Keratinocyte (primary cell): ENCODE measurements around the gene ZMIZ1. TPM values are rescaled to one million over a fixed set of nuclear protein-coding genes. Genes with fewer than 3 reads are reported as not detected.

Source experiments
- DNase-seq: peaks from one replicate; pipeline ENCODE4 v3.0.0-alpha.2; 2011; ENCODE audit warnings: low read depth, missing footprints, low spot score
- FAIRE-seq: peaks from 2 replicates; lab custom pipeline; 2011; peaks lifted over from hg19 to GRCh38; lab: Jason Lieb, UNC
- H2AFZ ChIP-seq: 2 replicates; pipeline ENCODE4 v1.6.0; 2012; ENCODE audit warnings: low read length, control low read depth, inconsistent platforms; ENCODE audit not compliant: control insufficient read depth
- H3K27ac ChIP-seq: 2 replicates; pipeline ENCODE4 v1.5.1; 2011; ENCODE audit warnings: low read length; ENCODE audit not compliant: control insufficient read depth, insufficient read depth
- H3K27me3 ChIP-seq: 3 replicates; pipeline ENCODE4 v1.6.0; 2011; ENCODE audit warnings: low read length; ENCODE audit not compliant: control insufficient read depth, insufficient read depth; ENCODE audit errors: extremely low read depth
- H3K36me3 ChIP-seq, 2 experiments: 2 replicates in 1 of 2; 3 replicates in 1 of 2; pipeline ENCODE4 v1.5.1; 2011; ENCODE audit warnings: low read length in 2 of 2, mild to moderate bottlenecking in 1 of 2; ENCODE audit not compliant: control insufficient read depth in 2 of 2, insufficient read depth in 2 of 2; ENCODE audit errors: extremely low read depth in 1 of 2
- H3K4me1 ChIP-seq: 3 replicates; pipeline ENCODE4 v1.5.1; 2011; ENCODE audit warnings: low read length; ENCODE audit not compliant: control insufficient read depth, insufficient read depth; ENCODE audit errors: extremely low read depth
- H3K4me2 ChIP-seq: 3 replicates; pipeline ENCODE4 v1.6.0; 2011; ENCODE audit warnings: low read depth, low read length; ENCODE audit not compliant: control insufficient read depth, insufficient read depth; ENCODE audit errors: extremely low read depth
- H3K4me3 ChIP-seq, 3 experiments: fragments of 200-600 bp in 1 of 3; sonication (generic) in 1 of 3; 2 replicates in 2 of 3; 3 replicates in 1 of 3; pipeline ENCODE4 v1.5.1; 2011 to 2016; ENCODE audit warnings: low read length in 3 of 3, mild to moderate bottlenecking in 3 of 3, control low read depth in 2 of 3, inconsistent platforms in 1 of 3, low read depth in 1 of 3, mixed read lengths in 1 of 3, mixed run types in 1 of 3, moderate library complexity in 1 of 3; ENCODE audit not compliant: control insufficient read depth in 2 of 3, insufficient read depth in 2 of 3; ENCODE audit errors: extremely low read depth in 1 of 3
- H3K79me2 ChIP-seq: 2 replicates; pipeline ENCODE4 v1.6.0; 2012; ENCODE audit warnings: low read length; ENCODE audit not compliant: control insufficient read depth, insufficient read depth
- H3K9ac ChIP-seq: 3 replicates; pipeline ENCODE4 v1.6.0; 2011; ENCODE audit warnings: low read length; ENCODE audit not compliant: control insufficient read depth, insufficient read depth; ENCODE audit errors: extremely low read depth
- H3K9me1 ChIP-seq: 3 replicates; pipeline ENCODE4 v1.6.0; 2011; ENCODE audit warnings: low read length; ENCODE audit not compliant: control insufficient read depth, insufficient read depth; ENCODE audit errors: extremely low read depth
- H3K9me3 ChIP-seq: 2 replicates; pipeline ENCODE4 v1.5.1; 2012; ENCODE audit warnings: low read depth, low read length; ENCODE audit not compliant: control insufficient read depth
- H4K20me1 ChIP-seq: 3 replicates; pipeline ENCODE4 v1.6.0; 2011; ENCODE audit warnings: low read length; ENCODE audit not compliant: control insufficient read depth, insufficient read depth; ENCODE audit errors: extremely low read depth
- CTCF ChIP-seq, 3 experiments: IDR thresholded peaks in 1 of 3; conservative IDR thresholded peaks in 1 of 3; optimal IDR thresholded peaks in 1 of 3; 2 replicates in 2 of 3; 3 replicates in 1 of 3; pipeline versions ENCODE3 to v1.5.1; 2011; ENCODE audit warnings: low read length in 3 of 3, mild to moderate bottlenecking in 3 of 3, moderate library complexity in 2 of 3, control low read depth in 1 of 3, inconsistent platforms in 1 of 3; ENCODE audit not compliant: insufficient read depth in 2 of 3; ENCODE audit errors: extremely low read depth in 1 of 3
- EZH2 ChIP-seq: IDR thresholded peaks from one replicate; pipeline ENCODE4 v1.6.1; 2012; ENCODE audit warnings: inconsistent platforms, mild to moderate bottlenecking, low read length, moderate library complexity
- dilution Hi-C: fragments of 300-500 bp; cut with MboI; formaldehyde crosslinking; loops from one replicate; pipeline ENCODE4 v1.7.0; 2020; ENCODE audit warnings: low sequenced_read_pairs; ENCODE audit not compliant: extremely low pct_ligation_motif_present
- polyA plus RNA-seq, 5 experiments: library from polyadenylated mRNA; depleted of rRNA in 3 of 5; stranded (reverse) in 3 of 5; stranded (forward) in 1 of 5; unstranded in 1 of 5; fragments of >200 nt; gene quantifications; 1 replicate in 1 of 5; 2 replicates in 3 of 5; 3 replicates in 1 of 5; pipeline versions ENCODE4 v1.2.1 to v1.2.3, GENCODE V29; 2011 to 2012; ENCODE audit warnings: missing spikeins in 2 of 5, low read depth in 1 of 5, low replicate concordance in 1 of 5

Gene ZMIZ1
- polyA plus RNA-seq, 1 donor (not counting 4 experiments of a cell fraction or from before 2014, with no cell fraction given) = 1.8 TPM

DNA sequence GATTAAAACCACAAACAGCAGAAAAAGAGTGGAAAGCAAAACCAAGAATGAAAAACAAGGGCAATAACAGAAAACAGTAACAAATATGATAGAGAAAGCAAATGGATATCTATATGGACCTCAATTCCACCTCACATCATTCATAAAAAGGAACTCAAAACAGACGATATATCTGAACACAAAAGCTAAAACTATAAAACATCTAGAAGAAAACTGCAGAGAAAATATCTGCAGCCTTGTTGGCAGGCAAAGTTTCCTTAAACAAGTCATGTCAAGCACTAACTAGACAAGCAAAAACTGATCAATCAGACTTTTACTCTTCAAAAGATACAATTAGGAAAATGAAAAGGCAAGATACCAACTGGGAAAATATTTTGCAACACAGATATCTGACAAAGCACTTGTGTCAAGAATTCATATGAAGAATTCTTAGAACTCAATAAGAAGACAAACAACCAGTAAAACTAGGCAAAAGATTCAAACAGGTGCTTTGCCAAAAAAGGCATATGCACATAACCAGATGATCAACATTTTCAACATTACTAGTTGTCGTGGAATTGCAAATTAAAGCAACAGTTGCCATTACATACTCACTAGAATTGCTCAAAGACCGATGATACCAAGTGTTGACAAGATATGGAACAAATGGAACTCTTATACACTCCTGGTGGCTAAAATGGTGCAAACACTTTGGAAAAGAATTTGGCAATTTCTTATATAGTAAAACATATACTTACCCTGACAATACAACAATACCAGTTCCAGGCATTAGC lies 25.9 kb upstream of the ZMIZ1 start:
- no peak overlapping the region for H3K4me2 ChIP-seq
- no peak overlapping the region for H2AFZ ChIP-seq
- no peak overlapping the region for H3K9ac ChIP-seq
- peaks cover 20% of the 10 kb centered on the region for H3K27me3 ChIP-seq
- TF ChIP-seq EZH2 = no peak
- TF ChIP-seq CTCF (optimal IDR thresholded peaks at IDR 0.05 in 1 of 3, IDR thresholded peaks at IDR 0.05 in 1 of 3, conservative IDR thresholded peaks at IDR 0.05 in 1 of 3; ENCODE audit: extremely low read depth in 1 of 3, insufficient read depth in 2 of 3, low read length in 3 of 3) = no peak
- H3K4me1 ChIP-seq = no peaks in the 10 kb centered on the region
- H3K79me2 ChIP-seq = no peaks in the 10 kb centered on the region
- H3K27ac ChIP-seq = no peak overlapping the region
- no peaks in the 10 kb centered on the region for H3K36me3 ChIP-seq
- H3K9me1 ChIP-seq = no peaks in the 10 kb centered on the region
- dilution Hi-C loops = no loop called here
- DNase-seq = no peak
- FAIRE-seq = no peak
- H3K9me3 ChIP-seq = no peaks in the 10 kb centered on the region
- no peak overlapping the region for H3K4me3 ChIP-seq
- H4K20me1 ChIP-seq = no peaks in the 10 kb centered on the region

- dilution Hi-C loops = no loop called here
These were observed 24.6 kb upstream of the ZMIZ1 start for GRCh38 chr10:79044036-79044632.

More at GRCh38 chr10:79044036-79044632, 24.6 kb upstream of the ZMIZ1 start:
- TF ChIP-seq CTCF (optimal IDR thresholded peaks at IDR 0.05 in 1 of 3, IDR thresholded peaks at IDR 0.05 in 1 of 3, conservative IDR thresholded peaks at IDR 0.05 in 1 of 3; ENCODE audit: extremely low read depth in 1 of 3, insufficient read depth in 2 of 3, low read length in 3 of 3) (no peak), EZH2 (no peak)
- H3K9me3 ChIP-seq = no peaks in the 10 kb centered on the region
- H3K9ac ChIP-seq = no peak overlapping the region
- no peak overlapping the region for H3K4me3 ChIP-seq
- no peaks in the 10 kb centered on the region for H3K36me3 ChIP-seq
- no peaks in the 10 kb centered on the region for H3K4me1 ChIP-seq
- H3K4me2 ChIP-seq = no peak overlapping the region
- no peak overlapping the region for H3K27ac ChIP-seq
- DNase-seq (no peak), FAIRE-seq (no peak)
- no peaks in the 10 kb centered on the region for H3K9me1 ChIP-seq
- H2AFZ ChIP-seq = no peak overlapping the region
- no peaks in the 10 kb centered on the region for H4K20me1 ChIP-seq
- peaks cover 20% of the 10 kb centered on the region for H3K27me3 ChIP-seq
- no peaks in the 10 kb centered on the region for H3K79me2 ChIP-seq
